Measurements from ENCODE around the gene CALN1.

- TF ChIP-seq CTCF (IDR thresholded peaks at IDR 0.05) (no peak), ZFX (IDR thresholded peaks at IDR 0.05; ENCODE audit: borderline replicate concordance) (no peak)
Observed at GRCh38 chr7:71835056-71835455, 577.1 kb downstream of the CALN1 start.

Measured in 22Rv1 (cell line).